SHP77 treated with DMSO at 0.1 percent for 48 hours (cell line): Measurements from ENCODE around the gene COPS8.

Experiments used
- DNase-seq: peaks from one replicate; lab custom pipeline; 2025; lab: John Stamatoyannopoulos, UW

Gene COPS8

DNA sequence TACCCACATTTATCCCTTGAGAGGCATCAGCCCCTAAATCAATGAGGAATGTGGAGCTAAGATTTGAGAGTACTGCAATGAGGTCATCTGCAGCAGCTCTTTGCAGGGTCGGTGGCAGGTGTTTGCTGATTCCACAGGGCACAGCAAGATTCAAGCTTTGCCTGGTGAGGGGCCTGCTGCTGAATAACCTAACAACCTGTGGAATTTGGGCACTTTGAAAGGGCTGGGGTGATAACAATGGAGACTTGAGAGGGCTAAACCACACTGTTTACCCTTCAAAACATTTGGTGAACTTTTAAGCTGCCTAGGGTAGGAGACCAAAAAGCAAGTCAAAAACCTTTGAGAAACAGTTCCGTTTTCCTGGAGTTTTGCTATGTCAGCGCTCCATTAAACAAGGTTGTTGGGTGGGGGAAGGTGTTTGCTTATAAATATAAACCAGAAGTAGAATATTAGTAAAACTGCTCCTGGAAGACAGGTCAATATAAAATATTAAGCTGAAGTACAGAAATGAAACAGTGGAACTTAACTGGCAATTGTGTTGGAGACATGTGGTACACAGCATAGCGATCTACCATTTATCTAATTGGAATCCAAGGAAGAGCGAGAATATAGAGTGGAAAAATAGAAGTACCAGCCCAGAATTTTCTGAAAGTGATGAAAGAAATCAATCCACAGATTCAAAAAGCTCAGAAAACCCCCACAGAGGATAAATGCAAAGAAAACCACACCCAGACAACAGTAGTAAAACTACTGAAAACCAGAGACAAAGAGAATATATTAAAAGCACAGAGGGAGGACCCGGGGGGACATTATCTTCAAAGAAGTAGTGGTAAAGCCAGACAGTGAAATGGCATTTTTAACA, 15.7 kb downstream of the COPS8 start:
- DNase-seq: no peak

DNA sequence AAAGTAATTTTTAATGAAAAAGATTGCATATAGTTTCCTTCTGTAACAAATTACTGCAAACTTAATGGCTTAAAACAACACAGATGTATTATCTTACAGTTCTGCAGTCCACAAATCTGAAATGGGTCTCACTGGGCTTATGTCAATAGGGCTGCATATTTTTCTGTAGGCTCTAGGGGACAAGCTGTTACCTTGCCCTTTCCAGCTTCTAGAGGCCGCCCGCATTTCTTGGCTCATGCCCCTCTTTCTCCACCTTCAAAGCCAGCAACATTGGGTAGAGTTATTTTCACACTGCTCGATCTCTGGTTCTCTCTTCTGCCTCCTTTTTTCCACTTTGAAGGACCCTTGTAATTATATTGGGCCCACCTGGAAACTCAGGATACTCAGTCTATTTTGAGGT, 16.7 kb downstream of the COPS8 start:
- no peak for DNase-seq

DNA sequence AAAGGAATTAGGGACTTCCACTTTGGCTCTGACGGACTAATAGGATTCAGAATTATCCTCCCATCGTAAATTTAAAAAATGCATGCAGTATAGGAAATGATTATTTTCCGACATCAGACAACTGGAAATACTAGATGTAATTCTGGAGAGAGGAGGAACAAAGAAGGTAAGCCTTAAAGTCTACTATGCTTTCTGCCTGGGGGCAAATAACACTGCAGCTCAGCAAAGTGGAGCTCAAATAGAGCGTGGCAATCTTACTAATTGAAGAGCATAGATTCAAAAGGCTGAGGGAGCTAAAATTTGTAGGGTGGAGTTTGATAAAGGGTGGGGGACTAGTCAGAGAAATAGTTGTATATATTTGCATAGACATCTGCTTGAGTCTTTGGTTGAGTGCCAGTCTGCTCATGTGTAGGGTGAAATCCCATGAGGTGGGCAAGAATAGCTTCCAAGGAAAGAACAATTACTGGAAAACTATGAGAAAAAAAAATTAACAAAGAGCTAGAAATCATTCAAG, 23.8 kb downstream of the COPS8 start:
- no peak for DNase-seq

DNA sequence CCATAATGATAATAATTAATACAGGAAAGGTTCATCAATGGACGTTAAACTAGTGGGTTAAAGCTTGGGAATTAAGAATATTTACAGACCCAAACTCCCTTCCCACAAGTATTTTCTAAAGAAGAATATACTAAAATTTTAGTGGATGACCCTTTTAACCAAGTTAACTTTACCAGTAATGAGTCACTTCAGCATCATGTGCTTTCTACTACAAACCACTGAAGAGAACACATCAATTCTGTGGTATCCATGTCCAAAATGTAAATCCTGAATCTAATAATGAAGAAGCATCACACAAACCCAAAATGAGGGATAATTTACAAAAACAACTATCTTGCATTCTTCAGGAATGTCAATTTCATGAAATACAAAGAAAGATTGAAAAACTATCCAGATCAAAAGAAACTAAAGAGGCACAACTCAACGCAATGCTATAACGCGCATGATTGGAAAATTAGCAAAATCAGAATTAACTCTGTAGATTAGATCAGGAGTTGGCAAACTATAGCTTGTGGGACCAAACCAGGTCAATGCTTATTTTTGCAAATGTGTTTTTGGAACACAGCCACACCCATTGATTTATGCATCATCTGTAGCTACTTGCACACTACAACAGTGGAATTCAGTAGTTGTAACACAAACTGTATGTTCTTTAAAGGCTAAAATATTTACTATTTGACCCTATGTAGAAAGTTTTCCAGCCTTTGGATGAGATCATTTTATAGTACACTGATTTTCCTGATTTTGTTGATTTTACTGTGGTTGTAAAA, 27.5 kb downstream of the COPS8 start:
- DNase-seq: no peak

DNA sequence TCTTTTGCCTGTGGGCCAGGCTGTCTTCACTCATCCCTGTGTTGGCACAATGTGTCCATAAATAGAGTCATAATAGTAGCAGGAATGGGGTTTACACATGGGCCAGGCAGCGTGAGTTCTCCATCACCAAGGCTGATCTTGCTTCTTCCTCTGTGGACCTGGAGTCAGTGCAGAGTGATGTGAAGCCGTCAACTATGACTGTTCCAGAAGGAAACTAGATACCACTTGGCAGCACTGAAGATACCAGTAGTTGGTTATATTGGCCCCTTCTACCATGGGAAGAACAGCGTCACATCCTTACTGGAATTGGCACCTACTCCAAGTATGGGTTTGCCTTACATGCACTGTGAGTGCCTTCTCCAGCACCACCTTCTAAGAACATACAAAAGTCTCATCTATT, 30.2 kb downstream of the COPS8 start:
- no peak for DNase-seq

DNA sequence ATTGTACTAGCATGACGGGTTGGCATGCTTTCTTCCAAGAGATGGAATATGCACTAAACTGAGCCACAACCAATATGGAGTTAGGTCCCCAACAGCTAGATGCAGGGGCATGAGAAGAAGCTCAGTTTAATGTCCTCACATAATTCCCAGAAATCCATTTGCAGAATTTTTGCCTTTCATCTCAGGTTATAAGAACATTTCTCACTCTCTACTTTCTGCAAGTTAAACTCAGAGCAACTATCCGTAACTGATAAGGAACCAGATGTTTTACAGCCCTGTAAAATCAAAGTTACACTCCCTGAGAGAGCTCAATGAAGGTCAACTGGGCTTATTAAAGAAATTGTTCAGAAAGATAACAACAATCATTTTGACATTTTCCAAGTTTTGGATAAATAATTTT, 30.7 kb downstream of the COPS8 start:
- no peak for DNase-seq

DNA sequence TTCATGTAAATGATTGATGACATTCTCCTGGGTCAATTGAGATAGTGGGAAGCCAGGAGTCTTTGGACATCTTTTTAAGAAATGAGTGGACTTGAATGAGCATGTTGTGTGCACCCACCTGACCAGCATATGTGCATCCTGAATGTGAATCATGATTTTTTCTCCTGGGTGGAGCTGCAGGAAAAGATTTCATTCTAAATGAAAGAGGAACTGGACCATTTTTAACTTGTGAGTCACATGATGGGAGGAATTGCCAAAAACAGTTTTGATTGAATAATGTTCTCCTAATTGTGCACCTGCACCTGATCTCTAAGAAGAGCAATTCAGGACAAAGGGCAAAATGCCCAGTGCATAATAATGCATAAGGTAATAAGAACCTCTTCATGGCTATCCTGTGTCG, 32.3 kb downstream of the COPS8 start:
- DNase-seq: no peak

DNA sequence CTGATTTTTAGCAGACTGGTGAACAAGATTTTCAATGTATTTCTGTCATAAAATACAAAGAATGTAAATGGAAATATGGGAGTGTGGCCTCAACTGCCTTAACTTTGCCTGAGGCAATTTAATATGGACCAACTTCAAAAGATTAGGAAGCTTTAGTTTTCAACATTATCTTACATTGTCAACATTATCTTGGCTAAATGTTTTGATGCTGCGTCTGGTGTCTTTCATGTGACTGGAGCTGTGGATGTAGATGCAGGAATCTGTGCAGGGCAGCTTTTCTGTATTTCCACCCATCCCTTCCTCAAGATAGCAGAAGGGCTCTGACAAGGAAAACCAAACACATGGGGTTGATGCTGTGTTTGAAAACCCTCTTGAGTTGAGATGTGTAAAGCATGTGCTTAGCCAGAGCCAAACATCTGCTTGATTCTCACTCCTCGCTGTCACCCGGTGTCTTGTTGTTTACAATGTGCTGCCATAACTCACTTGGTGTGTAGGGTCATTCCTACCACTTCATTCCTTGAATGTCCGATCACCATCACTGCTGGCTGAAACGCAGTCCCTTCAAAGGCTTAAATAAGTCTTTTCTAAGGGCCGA, 33.0 kb downstream of the COPS8 start:
- DNase-seq: no peak

DNA sequence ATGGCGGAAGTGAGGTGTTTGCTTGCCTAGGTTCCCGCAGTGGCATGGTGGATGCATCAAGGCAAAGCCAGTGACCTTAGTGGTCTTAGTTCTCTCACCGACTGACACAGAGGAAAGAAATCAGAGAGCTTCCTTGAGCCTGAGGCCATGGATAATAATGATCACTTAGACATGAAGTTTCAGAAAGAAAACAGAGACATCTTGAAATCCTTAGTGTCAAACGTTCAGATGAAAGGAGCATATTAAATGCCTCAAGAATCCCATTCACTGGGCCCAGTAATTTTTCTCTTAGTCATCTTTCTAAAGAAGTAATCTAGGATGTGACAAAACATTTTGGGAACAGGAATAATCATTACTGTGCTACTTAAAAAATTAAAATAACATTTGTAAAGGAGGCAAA, 35.2 kb downstream of the COPS8 start:
- no peak for DNase-seq

DNA sequence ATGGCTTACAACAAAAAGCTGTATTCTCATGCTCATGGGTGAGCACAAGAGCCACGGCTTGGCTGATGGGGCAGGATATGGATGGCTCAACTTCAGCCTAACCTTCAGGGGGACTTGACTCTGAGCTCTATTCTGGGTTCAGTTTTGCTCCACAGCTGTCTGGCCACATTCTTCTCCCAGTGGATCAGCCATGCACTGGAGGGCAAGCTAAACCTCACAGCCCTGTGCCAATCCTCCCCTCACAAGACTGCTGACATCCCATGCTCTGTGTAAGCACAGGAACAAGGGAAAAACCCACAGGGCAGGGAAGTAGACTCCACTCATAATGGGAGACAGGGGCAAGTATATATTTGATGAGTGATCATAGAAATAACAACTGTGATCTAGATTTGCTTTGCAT, 35.6 kb downstream of the COPS8 start:
- DNase-seq: no peak

DNA sequence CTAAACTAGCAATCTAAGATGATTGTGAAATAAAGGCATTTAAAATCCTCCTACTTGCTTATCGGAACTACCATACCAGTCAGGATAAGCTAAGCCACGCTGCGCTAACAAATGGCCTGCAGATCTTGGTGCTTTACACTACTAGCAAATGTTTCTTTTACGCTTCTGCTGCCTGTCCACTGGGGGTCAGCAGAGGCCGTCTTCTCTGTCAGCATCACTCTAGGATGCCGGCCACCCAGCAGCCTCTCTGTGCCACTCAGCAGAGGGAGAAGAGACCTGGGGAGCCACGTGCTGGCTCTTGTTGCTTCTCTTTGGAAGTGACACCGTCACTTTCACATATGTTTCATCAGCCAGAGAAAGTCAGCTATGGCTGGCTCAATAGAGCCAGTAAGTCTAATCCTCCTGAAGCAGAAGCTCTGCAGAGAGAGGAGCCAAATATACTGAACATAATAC, 36.6 kb downstream of the COPS8 start:
- DNase-seq: peak; percentile 62

DNA sequence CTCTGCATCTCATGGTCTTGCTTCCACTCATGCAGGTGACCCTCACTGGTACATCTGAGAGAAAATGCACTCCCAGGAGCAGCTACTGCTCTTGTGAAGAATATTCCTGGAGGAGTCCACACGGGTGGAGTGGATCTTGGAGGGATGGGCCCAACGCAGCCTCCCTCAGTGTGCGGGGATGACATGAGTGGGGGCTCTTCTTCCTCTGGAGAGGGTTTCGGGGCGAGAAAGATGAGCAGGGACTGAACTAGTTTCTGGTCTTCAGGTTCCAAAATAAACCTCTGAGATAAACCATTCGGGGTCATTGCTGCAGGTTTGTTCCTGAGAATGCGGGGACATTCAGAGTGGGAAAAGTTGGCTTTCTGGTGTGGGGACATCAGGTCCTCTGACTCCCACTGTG, 39.1 kb downstream of the COPS8 start:
- DNase-seq: no peak

DNA sequence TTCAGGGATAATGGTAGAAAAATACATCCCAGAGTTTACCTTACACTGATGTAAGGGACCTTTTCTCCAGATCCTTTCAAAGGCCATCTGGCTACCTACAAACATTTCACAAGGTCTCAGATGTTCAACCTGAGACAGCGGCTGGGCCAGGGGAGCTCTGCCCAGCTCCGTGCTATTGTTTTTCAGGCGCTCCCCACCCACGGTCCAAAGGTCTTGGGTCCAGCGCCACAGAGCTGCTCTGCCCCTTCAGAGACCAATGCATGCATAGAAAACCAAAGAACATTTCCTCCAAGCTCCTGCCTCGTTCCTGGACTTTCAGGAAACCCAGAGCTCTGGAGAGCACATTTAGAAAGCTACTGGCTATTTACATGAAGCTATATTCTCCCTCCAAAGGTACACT, 40.3 kb downstream of the COPS8 start:
- DNase-seq: no peak

DNA sequence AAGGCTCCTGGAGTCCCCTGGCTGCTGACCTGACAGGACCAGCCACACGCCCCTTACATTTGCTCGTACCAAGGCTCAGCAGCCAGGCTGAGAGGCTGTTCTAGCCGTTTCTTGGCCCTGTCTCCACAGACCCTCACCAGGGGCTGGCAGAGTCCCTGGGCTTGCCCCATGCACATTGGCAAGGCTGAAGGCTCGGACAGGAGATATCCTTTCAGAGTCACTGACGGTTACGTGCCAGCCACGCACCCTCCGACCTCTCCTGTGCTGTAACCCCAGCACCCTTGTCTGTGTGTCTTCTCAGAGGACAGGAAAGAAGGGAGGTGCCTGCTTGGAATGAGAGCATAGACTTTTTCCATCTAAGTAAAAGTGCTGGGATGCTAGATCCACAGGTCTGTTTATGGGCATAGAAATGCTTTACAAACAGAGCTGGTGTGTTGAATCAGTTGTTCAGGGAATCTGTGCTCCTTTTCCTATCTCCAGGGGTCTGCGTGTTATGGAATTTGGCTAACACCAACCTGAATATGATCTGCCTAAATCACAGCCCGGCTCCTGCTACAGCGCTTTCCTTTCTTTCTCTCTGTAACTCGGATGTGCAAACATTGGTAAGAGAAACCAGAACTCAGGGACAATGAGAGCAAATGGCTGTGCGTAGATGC, 41.0 kb downstream of the COPS8 start:
- DNase-seq: no peak

DNA sequence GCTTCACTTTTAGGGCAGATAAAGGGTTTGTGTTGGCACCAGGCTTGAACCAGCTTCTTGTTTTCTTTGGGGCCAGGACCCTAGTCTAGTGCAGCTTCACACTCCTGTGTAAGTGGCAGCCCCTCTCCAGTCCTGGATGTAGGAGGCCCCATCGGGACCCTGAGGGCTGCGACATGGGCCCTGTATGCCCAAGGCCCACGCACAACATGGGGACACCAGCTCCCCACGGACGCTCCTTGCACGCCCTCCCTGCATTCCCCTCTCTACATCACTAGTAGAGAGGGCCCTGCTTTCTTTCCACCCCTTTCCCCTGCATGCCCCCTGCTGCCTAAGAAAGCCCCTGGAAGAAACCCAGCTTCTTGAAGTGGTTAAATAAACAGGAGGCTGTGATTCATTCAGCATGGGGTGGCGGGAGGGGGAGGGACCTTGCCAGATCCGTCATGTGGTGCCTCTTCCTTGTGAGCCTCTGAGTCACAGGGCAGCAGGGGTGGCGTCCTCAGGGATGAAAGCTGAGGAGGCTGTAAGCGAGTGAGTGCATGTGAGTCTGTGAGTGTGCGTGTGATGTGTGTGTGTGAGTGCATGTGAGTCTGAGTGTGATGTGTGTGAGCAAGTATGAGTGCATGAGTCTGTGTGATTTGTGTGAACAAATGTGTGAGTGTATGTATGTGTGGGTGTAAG, 42.5 kb downstream of the COPS8 start:
- DNase-seq: no peak

DNA sequence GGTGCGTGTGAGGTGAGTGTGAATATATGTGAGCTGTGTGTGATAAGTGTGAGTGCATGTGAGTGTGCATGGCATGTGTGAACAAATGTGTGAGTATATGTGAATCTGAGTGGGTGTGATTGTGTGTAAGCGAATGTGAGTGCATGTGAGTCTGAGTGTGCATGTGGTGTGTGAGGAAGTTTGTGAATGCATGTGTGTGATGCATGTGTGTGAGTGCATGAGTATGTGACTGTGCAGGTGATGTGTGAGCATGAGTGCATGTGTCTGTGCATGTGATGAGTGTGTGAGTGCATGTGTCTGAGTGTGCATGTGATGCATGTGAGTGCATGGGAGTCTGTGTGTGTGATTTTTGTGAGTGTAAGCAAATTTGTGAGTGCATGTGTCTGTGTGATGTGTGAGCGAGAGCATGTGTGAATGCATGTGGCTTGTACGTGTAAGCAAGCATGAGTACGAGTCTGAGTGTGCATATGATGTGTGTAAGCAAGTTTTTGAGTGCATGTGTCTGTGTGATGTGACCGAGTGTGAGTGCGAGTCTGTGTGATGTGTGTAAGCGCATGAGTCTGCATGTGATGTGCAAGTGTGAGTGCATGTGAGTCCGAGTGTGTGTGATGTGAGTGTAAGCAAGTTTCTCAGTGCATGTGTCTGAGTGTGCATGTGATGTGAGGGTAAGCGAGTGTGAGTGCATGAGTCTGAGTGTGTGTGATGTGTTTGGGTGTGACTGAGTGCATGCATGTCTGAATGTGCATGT, 43.3 kb downstream of the COPS8 start:
- no peak for DNase-seq

DNA sequence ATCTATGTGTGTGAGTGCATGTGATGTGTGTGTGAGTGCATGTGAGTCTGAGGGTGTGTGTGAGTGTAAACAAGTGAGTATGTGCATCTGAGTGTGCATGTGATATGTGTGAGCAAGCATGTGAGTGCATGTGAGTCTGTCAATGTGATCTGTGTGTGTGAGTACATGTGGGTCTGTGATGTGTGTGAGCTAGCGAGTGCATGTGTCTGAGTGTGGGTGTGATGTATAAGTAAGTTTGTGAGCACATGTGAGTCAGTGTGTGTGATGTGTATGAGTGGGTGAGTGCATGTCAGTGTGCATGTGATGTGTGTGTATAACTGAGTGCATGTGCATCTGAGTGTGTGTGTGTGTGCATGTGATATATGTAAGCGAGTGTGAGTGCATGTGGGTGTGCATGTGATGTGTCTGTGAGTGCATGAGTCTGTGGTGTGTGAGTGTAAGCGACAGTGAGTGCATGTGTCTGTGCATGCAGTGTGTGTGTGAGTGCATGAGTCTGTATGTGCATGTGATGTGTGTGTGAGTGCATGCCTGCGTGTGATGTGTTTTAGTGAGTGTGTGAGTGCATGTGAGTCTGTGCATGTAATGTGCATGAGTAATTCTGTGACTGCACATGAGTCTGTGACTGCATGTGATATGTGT, 44.1 kb downstream of the COPS8 start:
- DNase-seq: no peak

DNA sequence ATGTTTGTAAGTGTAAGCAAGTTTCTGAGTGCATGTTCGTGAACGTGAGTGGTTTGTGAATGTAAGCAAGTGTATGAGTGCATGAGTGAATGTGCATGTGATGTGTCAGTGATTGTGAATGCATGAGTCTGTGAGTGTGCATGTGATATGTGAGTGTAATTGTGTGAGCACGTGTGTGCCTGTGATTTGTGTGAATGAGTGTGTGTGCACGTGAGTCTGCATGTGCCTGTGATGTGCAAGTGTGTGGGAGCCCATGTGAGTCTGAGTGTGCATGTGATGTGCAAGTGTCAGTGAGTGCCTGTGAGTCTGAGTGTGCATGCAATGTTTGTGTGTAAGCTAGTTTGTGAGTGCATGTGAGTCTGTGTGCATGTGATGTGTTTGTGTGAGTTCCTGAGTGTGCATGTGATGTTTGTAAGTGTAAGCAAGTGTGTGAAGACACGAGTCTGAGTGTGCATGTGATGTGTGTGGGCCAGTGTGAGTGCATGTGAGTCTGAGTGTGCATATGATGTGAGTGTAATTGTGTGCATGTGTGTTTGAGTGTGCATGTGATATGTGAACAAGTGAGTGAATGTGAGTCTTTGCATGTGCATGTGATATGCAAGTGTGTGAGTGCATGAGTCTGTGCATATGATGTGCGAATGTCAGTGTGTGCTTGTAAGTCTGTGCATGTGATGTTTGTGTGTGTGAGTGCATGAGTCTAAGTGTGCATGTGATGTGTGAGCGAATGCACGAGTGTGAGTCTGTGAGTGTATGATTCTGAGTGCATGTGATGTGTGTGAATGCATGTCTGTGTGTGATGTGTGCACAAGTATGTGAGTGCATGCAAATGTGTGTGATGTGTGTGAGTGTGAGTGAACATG, 45.1 kb downstream of the COPS8 start:
- no peak for DNase-seq

DNA sequence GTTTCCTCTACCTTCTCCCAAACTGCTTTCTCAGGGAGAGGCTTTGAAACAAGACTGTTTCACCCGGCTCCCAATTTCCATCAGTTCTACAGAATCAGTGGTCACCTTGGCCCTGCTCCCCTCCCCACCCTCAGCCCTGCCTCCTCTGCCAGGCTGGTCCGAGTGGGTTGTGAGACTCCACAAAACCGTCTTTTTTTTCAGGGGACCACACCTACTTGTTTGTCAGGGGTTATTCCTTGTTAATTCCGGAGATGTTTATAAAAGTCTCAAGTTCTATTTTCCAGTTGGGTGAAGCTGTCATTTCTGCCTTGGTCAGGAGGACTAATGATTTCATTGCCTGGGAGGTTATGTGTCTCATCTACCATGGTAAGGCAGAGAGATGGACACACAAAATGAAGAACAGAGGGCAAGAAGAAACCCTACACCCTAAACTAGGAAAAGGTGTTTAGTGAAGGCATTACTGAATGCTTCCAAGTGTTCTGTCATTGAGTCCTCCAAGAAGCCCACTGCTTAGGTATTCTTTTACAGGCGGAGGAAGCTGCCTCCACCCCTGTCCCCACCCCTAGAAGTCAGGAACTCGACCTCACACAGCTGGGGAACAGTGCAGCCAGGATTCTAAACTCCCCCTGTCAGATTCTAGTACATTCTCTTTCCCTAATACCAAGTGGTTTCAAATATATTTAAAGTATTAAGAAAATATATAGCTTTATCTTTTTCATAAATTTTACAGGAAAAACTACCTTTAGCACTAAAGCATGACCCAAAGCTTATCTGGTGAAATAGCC, 46.3 kb downstream of the COPS8 start:
- no peak for DNase-seq
